IPS DF 6.9 (cell line): Measurements from ENCODE around the gene DBNL.
"Not testable (repeated sequence)": the region's sequence is repeated elsewhere in the genome, so short reads cannot be mapped to it uniquely, and the experiment has no call there.

Source experiments
- DNase-seq: peaks from one replicate; pipeline ENCODE4 v3.0.0-alpha.2; 2013; ENCODE audit warnings: low read depth, low spot score
- H3K27ac ChIP-seq: one replicate; pipeline ENCODE4 v1.5.1; 2013; ENCODE audit warnings: low read length, control low read depth
- H3K27me3 ChIP-seq: 2 replicates; pipeline ENCODE4 v1.6.1; 2013; ENCODE audit warnings: mild to moderate bottlenecking, low read length; ENCODE audit not compliant: control insufficient read depth, insufficient read depth
- H3K36me3 ChIP-seq: 2 replicates; pipeline ENCODE4 v1.6.1; 2013; ENCODE audit warnings: low read length; ENCODE audit not compliant: control insufficient read depth, insufficient read depth
- H3K4me1 ChIP-seq: 2 replicates; pipeline ENCODE4 v1.6.1; 2013; ENCODE audit warnings: low read length; ENCODE audit not compliant: control insufficient read depth, insufficient read depth
- H3K4me3 ChIP-seq: 2 replicates; pipeline ENCODE4 v1.5.1; 2013; ENCODE audit warnings: mild to moderate bottlenecking, low read length
- H3K9me3 ChIP-seq: 2 replicates; pipeline ENCODE4 v1.6.1; 2013; ENCODE audit warnings: low read length, inconsistent platforms; ENCODE audit not compliant: control insufficient read depth, insufficient read depth
- WGBS: extraction: QIAGEN DNeasy Blood & Tissue Kit; methylation state at CpG from one replicate; pipeline ENCODE4 v1.1.7; 2013; ENCODE audit warnings: mixed read lengths, missing lambda C conversion rate; ENCODE audit not compliant: insufficient read length, insufficient coverage; 5-methylcytosine and 5-hydroxymethylcytosine counted together

Gene DBNL

DNA sequence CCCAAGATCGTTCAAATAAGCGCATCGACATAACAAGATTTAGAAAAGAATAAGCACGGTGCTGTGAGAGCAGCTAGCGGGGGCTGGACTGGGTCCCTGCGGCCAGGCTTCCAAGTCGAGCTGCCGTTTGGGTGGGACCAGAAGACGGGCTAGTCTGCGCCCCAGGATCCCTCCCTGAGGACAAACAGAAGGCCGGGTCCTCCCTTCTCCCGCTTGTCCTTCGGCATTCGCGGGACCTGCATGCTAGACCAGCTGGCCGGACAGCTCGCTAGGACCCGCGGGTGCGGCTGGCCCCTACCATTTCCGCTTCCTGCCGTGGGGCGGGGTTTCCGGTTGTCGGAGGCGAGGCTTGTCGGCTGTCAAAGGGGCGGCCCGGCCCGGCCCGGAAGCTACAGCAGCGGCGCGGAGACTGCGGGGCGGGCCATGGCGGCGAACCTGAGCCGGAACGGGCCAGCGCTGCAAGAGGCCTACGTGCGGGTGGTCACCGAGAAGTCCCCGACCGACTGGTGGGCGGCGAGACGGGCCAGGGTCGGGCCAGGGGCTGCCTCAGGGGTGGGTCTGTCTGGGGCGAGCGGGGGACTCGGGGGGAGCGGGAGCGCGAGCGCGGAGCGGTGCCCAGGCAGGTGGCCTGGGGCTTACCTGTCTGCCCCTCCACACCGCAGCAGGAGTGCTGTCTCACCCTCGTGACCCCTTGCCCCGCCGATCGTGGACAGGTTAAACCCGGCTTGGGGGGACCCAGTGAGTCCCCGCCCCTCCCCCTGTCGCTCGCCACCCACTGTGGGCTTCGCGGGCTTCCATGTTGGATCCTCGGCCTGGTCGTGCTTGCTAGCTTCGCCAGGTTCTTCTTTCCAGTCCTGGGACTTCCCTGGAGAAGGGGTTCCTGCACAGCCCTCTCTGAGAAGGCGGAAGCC, at the start of gene DBNL:
Gene DBNL, plus strand, starts transcription at position 388 of the 911 bp plus-strand sequence. Its CDS starts 36 bp downstream, at position 424.
- no peak for DNase-seq
- peak within 1 kb of the TSS; percentile 98 for H3K4me3 ChIP-seq
- no CpG with 5 or more reads among the region's 74 CpGs for WGBS
- 0 out of 2 replicates have a peak, but pooled peaks cover 1% of the 10 kb centered on the region for H3K4me1 ChIP-seq
- no peaks in the 10 kb centered on the region; the same call in 1 of the 2 replicates for H3K27me3 ChIP-seq
- no peak within 1 kb of the TSS for H3K27ac ChIP-seq
- H3K36me3 ChIP-seq = peaks cover 6% of the 10 kb centered on the region; the same call in 1 of the 2 replicates
- H3K9me3 ChIP-seq = no peaks in the 10 kb centered on the region

DNA sequence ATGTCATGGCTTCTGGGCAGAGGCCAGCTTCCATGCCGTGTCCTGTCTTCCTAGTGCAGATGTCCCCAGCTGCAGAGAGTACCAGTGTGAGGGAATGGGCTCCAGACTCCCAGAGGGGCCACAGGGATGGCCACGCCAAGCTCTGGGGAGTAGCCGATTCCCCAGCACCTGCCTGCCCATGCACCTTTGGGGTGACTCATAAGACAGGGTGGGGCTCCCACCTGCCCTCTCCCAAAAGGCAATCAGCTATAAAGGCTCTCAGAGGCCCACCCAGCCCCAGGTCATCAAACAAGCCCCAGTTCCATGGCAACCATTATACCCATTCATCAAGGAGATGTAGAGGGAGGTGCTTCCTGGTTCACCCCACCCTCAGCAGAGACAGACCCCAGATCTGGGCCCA, 47.0 kb upstream of the DBNL start, which contains the start of gene SPDYE1:
Gene SPDYE1, plus strand, starts transcription at position 366 of the 400 bp plus-strand sequence. CDS start 2,053 bp downstream, outside the sequence.
- not testable (repeated sequence) for H3K4me1 ChIP-seq
- WGBS = no CpG with 5 or more reads among the region's 3 CpGs

DNA sequence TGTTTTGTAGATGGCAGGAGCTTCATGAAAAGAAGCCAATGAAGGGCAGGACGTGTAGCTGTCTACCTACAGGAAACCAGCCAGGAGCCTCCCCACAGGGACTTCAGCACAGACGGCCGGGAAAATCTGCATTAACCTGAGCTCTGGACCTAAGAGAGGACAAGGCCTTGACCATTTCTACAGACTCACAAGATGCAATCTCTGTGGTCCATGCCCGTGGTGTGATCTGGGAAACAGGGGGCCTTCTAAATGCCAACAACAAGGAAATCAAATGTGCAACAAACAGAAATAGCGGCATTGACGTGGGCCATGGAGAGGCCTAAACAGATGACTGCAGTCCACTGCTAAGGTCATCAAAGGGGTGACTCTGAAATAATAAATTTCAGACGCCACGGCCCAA, 32.4 kb upstream of the DBNL start:
- not testable (repeated sequence) for H3K4me3 ChIP-seq, H3K4me1 ChIP-seq, H3K36me3 ChIP-seq, H3K27ac ChIP-seq, H3K9me3 ChIP-seq, H3K27me3 ChIP-seq, DNase-seq
- WGBS = no CpG with 5 or more reads among the region's 8 CpGs

More for the DNA sequence above, 47.0 kb upstream of the DBNL start, which contains the start of gene SPDYE1:
- H3K36me3 ChIP-seq, H3K9me3 ChIP-seq, H3K4me3 ChIP-seq, H3K27ac ChIP-seq, DNase-seq, H3K27me3 ChIP-seq: not testable (repeated sequence)

DNA sequence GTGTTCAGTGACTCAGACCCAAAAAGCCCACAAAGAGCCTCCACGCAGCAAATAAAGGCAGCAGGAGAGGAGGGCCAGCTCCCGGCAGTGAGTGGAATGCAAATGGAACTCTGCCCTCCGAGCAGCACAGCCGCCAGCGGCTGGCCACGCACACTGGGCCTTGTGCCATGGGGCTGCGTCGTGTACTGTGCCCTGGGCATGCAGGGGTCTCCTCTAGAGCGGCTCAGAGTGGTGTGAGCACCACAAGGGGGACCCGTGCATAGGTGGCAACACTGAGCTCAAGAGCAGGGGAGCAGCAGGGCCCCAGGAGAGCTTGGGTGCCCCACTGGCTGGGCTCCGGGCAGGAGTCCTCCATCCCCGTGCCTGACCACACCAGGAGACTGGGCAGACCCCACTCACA, 29.4 kb upstream of the DBNL start:
- not testable (repeated sequence) for H3K9me3 ChIP-seq, H3K36me3 ChIP-seq, DNase-seq, H3K4me1 ChIP-seq, H3K4me3 ChIP-seq, H3K27me3 ChIP-seq, H3K27ac ChIP-seq
- WGBS = no CpG with 5 or more reads among the region's 12 CpGs

DNA sequence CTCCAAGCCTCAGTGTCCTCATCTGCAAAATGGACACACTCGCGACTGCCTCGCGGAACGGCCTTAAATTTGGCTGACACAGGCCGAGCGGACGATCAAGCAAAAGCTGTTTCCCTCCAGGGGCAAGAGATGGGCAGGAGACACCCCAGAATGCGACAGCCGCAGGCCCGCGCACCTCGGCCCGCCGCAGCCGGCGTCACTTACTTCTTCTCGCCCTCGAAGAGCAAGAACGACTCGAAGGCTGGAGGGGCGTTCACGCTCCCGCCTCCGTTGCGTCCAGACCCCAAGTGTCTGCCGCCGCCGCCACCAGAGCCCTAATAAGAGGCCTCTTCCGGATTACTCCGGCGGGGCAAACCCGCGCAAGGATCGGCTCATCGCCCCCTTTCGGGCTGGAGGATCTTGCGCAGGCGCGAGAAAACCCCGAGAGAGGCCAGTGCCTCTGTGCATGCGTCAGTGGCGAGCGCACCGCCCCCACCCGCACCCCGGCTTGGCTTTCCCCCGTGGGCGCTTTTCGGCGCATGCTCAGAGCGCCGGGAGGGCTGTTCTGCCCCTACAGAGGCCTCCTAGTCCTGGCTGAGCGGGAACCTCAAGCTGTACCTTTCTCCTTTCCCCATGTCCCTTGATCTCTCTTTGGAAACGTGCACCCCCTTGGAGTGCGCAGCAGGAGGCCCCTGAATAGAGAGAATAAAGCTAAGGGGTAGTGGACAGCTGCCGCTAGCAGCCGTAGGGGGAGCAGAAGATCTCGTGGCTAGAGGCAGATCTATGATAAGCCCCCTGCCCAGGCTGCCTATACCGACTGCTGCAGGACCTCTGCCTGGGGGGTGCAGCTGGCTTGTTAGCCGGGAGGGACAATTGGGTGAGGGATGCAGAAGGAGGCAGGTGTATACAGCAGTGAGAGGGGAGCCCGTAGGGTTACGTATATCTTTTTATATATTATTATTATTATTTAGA, 25.4 kb upstream of the DBNL start:
- not testable (repeated sequence) for H3K9me3 ChIP-seq, H3K27ac ChIP-seq, H3K27me3 ChIP-seq, H3K4me1 ChIP-seq, H3K36me3 ChIP-seq
- H3K4me3 ChIP-seq = peak overlapping the region; percentile 72; the same call in 1 of the 2 replicates
- WGBS = no CpG with 5 or more reads among the region's 63 CpGs
- DNase-seq = peak; percentile 85

DNA sequence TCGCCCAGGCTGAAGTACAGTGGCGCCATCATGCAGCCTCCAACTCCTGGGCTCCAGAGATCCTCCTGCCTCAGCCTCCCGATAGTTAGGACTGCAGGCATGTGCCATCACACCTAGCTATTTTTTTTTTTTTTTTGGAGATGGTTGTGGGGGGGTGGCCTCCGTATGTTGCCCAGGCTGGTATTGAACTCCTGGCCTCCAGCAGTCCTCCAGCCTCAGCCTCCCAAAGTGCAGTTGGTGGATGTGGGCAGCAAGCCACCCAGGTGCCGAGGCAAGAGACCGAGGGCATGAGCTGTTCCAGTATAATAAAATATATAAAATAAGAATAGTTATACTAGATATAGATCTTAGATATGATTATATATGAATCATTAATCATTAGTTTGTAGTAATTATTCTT, 24.7 kb upstream of the DBNL start:
- not testable (repeated sequence) for H3K4me1 ChIP-seq, H3K27ac ChIP-seq, H3K4me3 ChIP-seq, H3K36me3 ChIP-seq, H3K27me3 ChIP-seq, DNase-seq, H3K9me3 ChIP-seq
- no CpG with 5 or more reads among the region's 6 CpGs for WGBS

DNA sequence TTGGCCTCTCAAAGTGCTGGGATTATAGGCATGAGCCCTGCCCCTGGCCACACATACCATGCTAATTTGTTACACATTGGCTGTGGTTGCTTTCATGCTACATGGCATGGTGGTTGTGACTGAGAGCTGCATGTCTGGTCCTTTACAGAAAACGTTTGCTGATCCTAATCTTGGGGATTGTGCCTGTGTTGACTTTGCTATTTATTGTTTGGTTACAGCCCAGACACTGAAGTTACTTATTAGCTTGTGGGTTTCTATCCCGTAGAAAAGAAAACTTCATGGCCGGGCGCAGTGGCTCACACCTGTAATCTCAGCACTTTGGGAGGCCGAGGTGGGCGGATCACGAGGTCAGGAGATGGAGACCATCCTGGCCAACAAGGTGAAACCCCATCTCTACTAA, 22.4 kb upstream of the DBNL start:
- H3K27ac ChIP-seq, H3K36me3 ChIP-seq, H3K9me3 ChIP-seq, H3K4me3 ChIP-seq, H3K27me3 ChIP-seq, DNase-seq, H3K4me1 ChIP-seq: not testable (repeated sequence)
- WGBS = no CpG with 5 or more reads among the region's 7 CpGs

DNA sequence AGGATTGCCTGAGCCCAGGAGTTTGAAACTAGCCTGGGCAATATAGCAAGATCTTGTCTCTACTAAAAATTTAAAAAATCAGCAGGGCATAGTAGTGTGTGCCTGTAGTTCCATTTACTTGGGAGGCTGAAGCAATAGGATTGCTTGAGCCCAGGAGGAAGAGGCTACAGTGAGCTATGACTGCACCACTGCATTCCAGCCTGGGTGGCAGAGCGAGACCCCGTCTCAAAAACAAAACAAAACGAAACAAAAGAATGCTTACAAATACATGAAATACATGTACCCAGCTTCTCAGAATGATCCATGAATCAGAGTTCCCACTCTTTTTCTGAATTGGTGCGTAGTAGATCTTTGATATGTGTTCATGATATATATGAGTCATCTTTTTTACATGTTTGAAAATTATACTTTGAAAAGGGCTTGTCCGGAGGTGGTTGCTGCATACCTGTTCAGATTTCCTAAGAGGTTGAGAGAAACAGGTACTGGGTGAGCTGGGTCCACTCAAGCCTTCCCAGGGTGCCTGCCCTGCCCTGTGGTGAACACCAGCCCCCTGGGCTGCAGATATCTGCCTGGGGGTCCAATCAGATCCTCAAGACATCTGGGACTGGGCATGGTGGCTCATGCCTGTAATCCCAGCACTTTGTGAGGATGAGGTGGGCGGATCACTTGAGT, 21.6 kb upstream of the DBNL start:
- H3K4me3 ChIP-seq, H3K27ac ChIP-seq, H3K9me3 ChIP-seq, H3K27me3 ChIP-seq, DNase-seq, H3K4me1 ChIP-seq, H3K36me3 ChIP-seq: not testable (repeated sequence)
- WGBS = no CpG with 5 or more reads among the region's 6 CpGs

DNA sequence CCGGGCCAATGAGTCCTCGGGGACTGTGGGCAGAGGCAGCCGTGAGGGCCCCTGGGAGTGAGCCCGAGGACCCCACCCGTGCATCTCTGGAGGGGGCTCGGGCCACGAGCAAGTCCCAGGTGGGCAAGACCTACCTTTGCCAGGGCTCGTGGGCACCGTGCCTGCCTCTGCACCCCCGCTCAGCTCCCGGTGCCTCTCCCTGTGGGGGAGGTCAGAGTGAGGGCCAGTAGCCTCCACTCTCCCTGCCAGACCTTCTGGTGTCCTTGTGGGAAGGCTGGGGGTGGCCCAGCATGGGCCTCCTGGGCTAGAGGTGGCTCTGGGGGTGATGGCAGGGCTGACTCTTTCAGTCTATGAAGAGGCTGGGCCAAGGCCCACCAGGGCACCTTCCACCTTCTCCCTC, 15.1 kb upstream of the DBNL start:
- H3K4me3 ChIP-seq, DNase-seq, H3K27ac ChIP-seq, H3K4me1 ChIP-seq, H3K9me3 ChIP-seq, H3K27me3 ChIP-seq, H3K36me3 ChIP-seq: not testable (repeated sequence)
- WGBS = no CpG with 5 or more reads among the region's 11 CpGs

DNA sequence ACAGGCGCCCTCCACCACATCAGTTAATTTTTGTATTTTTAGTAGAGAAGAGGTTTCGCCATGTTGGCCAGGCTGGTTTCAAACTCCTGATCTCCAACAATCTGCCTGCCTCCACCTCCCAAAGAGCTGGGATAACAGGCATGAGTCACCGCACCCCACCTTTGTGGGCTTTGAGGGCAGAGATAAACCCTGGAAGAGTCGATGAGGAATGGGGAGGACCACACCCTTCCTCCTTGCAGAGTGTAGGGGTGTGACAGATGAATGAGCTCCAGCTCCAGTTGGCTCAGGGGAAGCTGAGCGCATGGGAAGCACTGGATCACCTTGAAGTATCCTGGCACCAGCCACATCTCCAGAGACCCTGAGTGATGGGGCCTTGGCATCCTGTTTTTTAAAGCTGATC, 14.5 kb upstream of the DBNL start:
- DNase-seq, H3K4me1 ChIP-seq, H3K36me3 ChIP-seq, H3K4me3 ChIP-seq, H3K27me3 ChIP-seq, H3K9me3 ChIP-seq, H3K27ac ChIP-seq: not testable (repeated sequence)
- no CpG with 5 or more reads among the region's 5 CpGs for WGBS
